K562 (cell line): ENCODE measurements around the gene RYK. TPM values are rescaled to one million over a fixed set of nuclear protein-coding genes. Genes with fewer than 3 reads are reported as not detected.

Experiments
- ATAC-seq: fragments of 200-7000 bp; cut with Tn5 transposase; 3 replicates; pipeline ENCODE4 v1.9.1; 2020; ENCODE audit warnings: moderate library complexity
- BruUV-seq: library from RNA; stranded (reverse); fragments of 400-500 nt; replicated peaks from 2 replicates; lab custom pipeline; 2021; lab: Mats Ljungman, UMichigan
- CTCF ChIA-PET: fragments of 300-600 bp; formaldehyde crosslinking; extraction: SDS; loops from one replicate; lab custom pipeline; 2021; ENCODE audit warnings: low intra/inter-chr PET ratio; lab: Yijun Ruan, JAX
- POLR2A ChIA-PET: fragments of 300-600, 350-650 bp; sonication (Branson Sonifier 250); formaldehyde crosslinking; extraction: SDS; loops from one replicate; lab custom pipeline; 2021; ENCODE audit warnings: antibody characterized with exemption, inconsistent platforms; lab: Yijun Ruan, JAX
- DNase-seq, 4 experiments: peaks; one replicate each; pipeline versions ENCODE4 v3.0.0 to v3.0.0-alpha.2; 2011 to 2018; ENCODE audit warnings: low spot score in 3 of 4, mixed read lengths in 3 of 4; ENCODE audit errors: extremely low read depth in 1 of 4
- FAIRE-seq: peaks from 2 replicates; lab custom pipeline; 2011; peaks lifted over from hg19 to GRCh38; lab: Jason Lieb, UNC
- H2AFZ ChIP-seq: 2 replicates; pipeline ENCODE4 v1.6.0; 2011; ENCODE audit warnings: low read depth, low read length, control low read depth, inconsistent platforms
- H3K27ac ChIP-seq: fragments of 200-600 bp; 3 replicates; pipeline ENCODE4 v1.8.0; 2011; ENCODE audit warnings: low read depth, mild to moderate bottlenecking, control low read depth, inconsistent platforms, low read length, moderate library complexity, mixed read lengths; ENCODE audit errors: extremely low read depth
- H3K27me3 ChIP-seq, 2 experiments: fragments of 300-600 bp in 1 of 2; 2 replicates in 1 of 2; 3 replicates in 1 of 2; pipeline versions ENCODE4 v1.6.0 to v1.8.0; 2011; ENCODE audit warnings: inconsistent platforms in 2 of 2, low read length in 2 of 2, mild to moderate bottlenecking in 1 of 2, mixed read lengths in 1 of 2, moderate library complexity in 1 of 2; ENCODE audit not compliant: control insufficient read depth in 2 of 2, insufficient read depth in 2 of 2
- H3K36me3 ChIP-seq: fragments of 300-600 bp; 3 replicates; pipeline ENCODE4 v1.8.0; 2011; ENCODE audit warnings: mild to moderate bottlenecking, low read length, inconsistent platforms; ENCODE audit not compliant: control insufficient read depth, insufficient read depth
- H3K4me1 ChIP-seq, 2 experiments: fragments of 200-600 bp in 1 of 2; replicated peaks in 1 of 2; 2 replicates in 1 of 2; 3 replicates in 1 of 2; pipeline versions ENCODE4 v1.5.1 to v1.8.0; 2011; ENCODE audit warnings: inconsistent platforms in 2 of 2, low read length in 2 of 2, mild to moderate bottlenecking in 1 of 2, mixed read lengths in 1 of 2, moderate library complexity in 1 of 2; ENCODE audit not compliant: control insufficient read depth in 2 of 2, insufficient read depth in 2 of 2
- H3K4me2 ChIP-seq: 2 replicates; pipeline ENCODE4 v1.6.1; 2011; ENCODE audit warnings: low read length, control low read depth, inconsistent platforms, mixed read lengths; ENCODE audit not compliant: insufficient read depth
- H3K4me3 ChIP-seq: fragments of 200-600 bp; sonication (generic), shearing (Covaris generic); 2 replicates; pipeline ENCODE4 v1.5.1; 2016; ENCODE audit warnings: control low read depth, inconsistent platforms
- H3K79me2 ChIP-seq: fragments of 200-600 bp; 3 replicates; pipeline ENCODE4 v1.8.0; 2011; ENCODE audit warnings: low read length, inconsistent platforms; ENCODE audit not compliant: control insufficient read depth, insufficient read depth
- H3K9ac ChIP-seq, 2 experiments: 2 replicates each; pipeline versions ENCODE4 v1.6.0 to v1.6.1; 2011; ENCODE audit warnings: low read depth in 2 of 2, low read length in 2 of 2, control low read depth in 1 of 2, inconsistent platforms in 1 of 2, mild to moderate bottlenecking in 1 of 2, mixed read lengths in 1 of 2; ENCODE audit not compliant: insufficient read depth in 1 of 2
- H3K9me1 ChIP-seq: one replicate; pipeline ENCODE4 v1.6.0; 2011; ENCODE audit warnings: inconsistent platforms, mild to moderate bottlenecking, low read length, moderate library complexity; ENCODE audit not compliant: control insufficient read depth, insufficient read depth
- H3K9me3 ChIP-seq: replicated peaks from 2 replicates; pipeline ENCODE4 v1.5.1; 2011; ENCODE audit warnings: low read depth, low read length, inconsistent platforms; ENCODE audit not compliant: control insufficient read depth, insufficient read depth
- H4K20me1 ChIP-seq: replicated peaks from 2 replicates; pipeline ENCODE4 v1.6.1; 2011; ENCODE audit warnings: low read length, inconsistent platforms, mixed read lengths; ENCODE audit not compliant: control insufficient read depth, insufficient read depth
- EP300 ChIP-seq: IDR thresholded peaks from 2 replicates; pipeline ENCODE4 v1.6.1; 2012; ENCODE audit warnings: low read length, improper control_type of control experiment
- FOXJ3 ChIP-seq: sonication (generic); formaldehyde crosslinking; IDR thresholded peaks from 2 replicates; pipeline ENCODE4 v1.4.0; 2020; ENCODE audit warnings: mild to moderate bottlenecking, missing genetic modification reagents
- GABPB1 ChIP-seq: sonication (generic); formaldehyde crosslinking; IDR thresholded peaks from 2 replicates; pipeline ENCODE4 v1.8.0; 2022; ENCODE audit warnings: mild to moderate bottlenecking, missing genetic modification reagents
- NONO ChIP-seq, 2 experiments: fragments of 200-400 bp in 1 of 2; fragments of 450-650 bp in 1 of 2; formaldehyde crosslinking in 1 of 2; IDR thresholded peaks; 2 replicates each; pipeline ENCODE4 v1.6.1; 2017; ENCODE audit warnings: low read depth in 2 of 2, mild to moderate bottlenecking in 2 of 2, moderate library complexity in 2 of 2, low read length in 1 of 2
- YBX1 ChIP-seq: fragments of 450-650 bp; IDR thresholded peaks from 2 replicates; pipeline ENCODE4 v1.7.1; 2016; ENCODE audit warnings: mild to moderate bottlenecking
- WGBS: fragments of 100-300 bp; shearing (Covaris generic); methylation state at CpG from one replicate; pipeline ENCODE4 v1.1.6; 2016; ENCODE audit warnings: low coverage, mixed read lengths; ENCODE audit not compliant: insufficient coverage; ENCODE audit errors: missing lambda C conversion rate; 5-methylcytosine and 5-hydroxymethylcytosine counted together
- in situ Hi-C: fragments of 300-500 bp; cut with MboI; formaldehyde crosslinking; loops from 4 replicates; pipeline ENCODE4 v1.15.0; 2018; ENCODE audit warnings: inconsistent platforms, mixed read lengths
- intact Hi-C: fragments of 100-400 bp; cut with micrococcal nuclease; formaldehyde crosslinking; loops from 2 replicates; pipeline ENCODE4 v1.14.2; 2022
- polyA plus RNA-seq, 8 experiments: library from polyadenylated mRNA; depleted of rRNA in 4 of 8; stranded (reverse) in 5 of 8; unstranded in 3 of 8; fragments of >200 nt; fragmentation: Nextera tagmentation in 2 of 8; fragmentation: Illumina TruSeq in 1 of 8; extraction: Ambion mirVana in 2 of 8; extraction: Trizol in 1 of 8; gene quantifications; 2 replicates each; pipeline versions ENCODE4 v1.2.1 to v1.2.3, GENCODE V29; 2011 to 2014; ENCODE audit warnings: inconsistent platforms in 1 of 8, missing spikeins in 1 of 8
- total RNA-seq, 7 experiments: library from RNA; depleted of rRNA in 6 of 7; stranded (reverse); fragments of >200 nt in 6 of 7; fragmentation: Illumina TruSeq in 2 of 7; extraction: Trizol in 2 of 7; gene quantifications; 2 replicates each; pipeline versions ENCODE4 v1.2.1 to v1.2.3, GENCODE V29; 2011 to 2021; ENCODE audit warnings: low replicate concordance in 1 of 7
- TF ChIP-seq, protein P1 (sequence below): fragments of 250-450 bp; sonication (Bioruptor Pico); IDR thresholded peaks from 2 replicates; pipeline ENCODE4 v1.4.0; 2020; ENCODE audit warnings: borderline replicate concordance
- TF ChIP-seq, protein P2 (sequence below), 2 experiments: IDR thresholded peaks; 2 replicates each; pipeline ENCODE4 v1.6.1; 2012; ENCODE audit warnings: improper control_type of control experiment in 2 of 2, low read depth in 2 of 2, low read length in 2 of 2, borderline replicate concordance in 1 of 2
- TF ChIP-seq, protein P3 (sequence below): IDR thresholded peaks from 3 replicates; pipeline ENCODE4 v1.6.1; 2011; ENCODE audit warnings: borderline replicate concordance, mild to moderate bottlenecking, moderate library complexity; ENCODE audit not compliant: insufficient read length; ENCODE audit errors: extremely low read depth
- TF ChIP-seq, protein P4 (sequence below): fragments of 250-450 bp; sonication (Bioruptor Pico); IDR thresholded peaks from 2 replicates; pipeline ENCODE4 v1.8.0; 2021; ENCODE audit warnings: moderate library complexity, mild to moderate bottlenecking, inconsistent platforms
- TF ChIP-seq, protein P5 (sequence below), 2 experiments: fragments of 200-800 bp in 1 of 2; sonication (Bioruptor generic) in 1 of 2; sonication (generic) in 1 of 2; formaldehyde crosslinking in 1 of 2; IDR thresholded peaks in 1 of 2; conservative IDR thresholded peaks in 1 of 2; 2 replicates each; pipeline versions ENCODE4 v1.5.0 to v1.6.1; 2016 to 2020; ENCODE audit warnings: missing compliant biosample characterization in 1 of 2, missing genetic modification characterization in 1 of 2, missing genetic modification reagents in 1 of 2

The RYK gene
- total and polyA plus RNA-seq, 9 of the 15 experiments (the other 6 are each of a cell fraction or from before 2014, with no cell fraction given): 4.2 to 29.5 (median 16.6) TPM

DNA sequence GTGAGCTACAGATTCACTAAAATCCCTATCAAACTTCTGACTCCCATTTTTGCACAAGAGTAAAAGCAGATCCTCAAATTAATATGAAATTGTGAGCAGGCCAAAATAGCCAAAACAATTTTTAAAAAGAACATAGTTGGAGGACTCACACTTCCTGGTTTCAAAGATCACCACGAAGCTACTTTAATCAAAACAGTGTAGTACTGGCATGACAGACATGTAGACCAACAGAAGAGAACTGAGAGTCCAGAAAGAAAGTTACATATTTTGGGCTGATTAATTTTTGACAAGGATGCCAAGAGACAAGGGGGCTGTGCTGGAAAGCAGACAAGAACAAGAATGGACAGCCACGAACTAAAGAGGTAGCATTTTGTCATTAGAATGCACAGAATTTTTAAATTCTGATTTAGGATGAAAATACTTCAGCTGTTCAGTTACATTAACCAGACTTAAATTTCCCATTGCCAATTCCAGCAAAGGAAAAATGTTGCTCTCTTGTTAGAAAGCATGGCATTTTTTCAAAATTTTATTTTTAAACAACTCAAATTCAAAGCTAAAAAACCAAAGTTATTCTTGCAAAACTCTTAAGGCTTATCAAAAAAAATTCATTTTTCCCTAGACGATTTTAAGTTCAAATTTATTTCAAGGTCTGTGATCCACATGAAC is 14.0 kb downstream of the RYK start (continued):
- TF ChIP-seq, protein P1, sequence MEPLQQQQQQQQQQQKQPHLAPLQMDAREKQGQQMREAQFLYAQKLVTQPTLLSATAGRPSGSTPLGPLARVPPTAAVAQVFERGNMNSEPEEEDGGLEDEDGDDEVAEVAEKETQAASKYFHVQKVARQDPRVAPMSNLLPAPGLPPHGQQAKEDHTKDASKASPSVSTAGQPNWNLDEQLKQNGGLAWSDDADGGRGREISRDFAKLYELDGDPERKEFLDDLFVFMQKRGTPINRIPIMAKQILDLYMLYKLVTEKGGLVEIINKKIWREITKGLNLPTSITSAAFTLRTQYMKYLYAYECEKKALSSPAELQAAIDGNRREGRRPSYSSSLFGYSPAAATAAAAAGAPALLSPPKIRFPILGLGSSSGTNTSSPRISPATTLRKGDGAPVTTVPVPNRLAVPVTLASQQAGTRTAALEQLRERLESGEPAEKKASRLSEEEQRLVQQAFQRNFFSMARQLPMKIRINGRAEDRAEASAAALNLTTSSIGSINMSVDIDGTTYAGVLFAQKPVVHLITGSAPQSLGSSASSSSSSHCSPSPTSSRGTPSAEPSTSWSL: no peak
- no peak for TF ChIP-seq GABPB1 (CRISPR knock-in tag)

DNA sequence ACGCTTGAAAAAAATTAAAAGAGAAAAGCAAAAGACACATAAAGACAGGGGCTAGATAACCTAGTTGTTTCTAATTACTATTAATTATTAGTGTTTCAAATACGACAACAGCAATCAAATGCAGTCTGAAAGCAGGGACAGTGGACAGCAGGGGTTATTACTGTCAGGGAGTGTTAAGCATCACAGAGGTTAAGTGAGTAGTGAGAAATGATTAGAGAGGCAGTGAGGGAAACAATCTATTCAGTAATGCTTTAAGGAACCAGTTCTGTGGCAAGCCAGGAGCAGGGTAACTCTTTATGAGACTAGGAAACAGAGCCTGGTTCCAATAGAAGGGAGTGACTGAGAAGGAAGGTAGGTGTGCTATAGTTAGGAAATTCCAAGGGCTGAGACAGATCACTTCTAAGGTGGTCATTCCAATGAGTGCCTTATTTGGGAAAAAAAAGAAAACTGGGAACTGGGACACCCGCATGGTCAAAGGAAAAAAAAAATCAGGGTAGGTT is 15.0 kb downstream of the RYK start:
- whole genome bisulfite sequencing: 85% methylated on average over 2 of the region's 3 CpGs
- TF ChIP-seq, protein P2, sequence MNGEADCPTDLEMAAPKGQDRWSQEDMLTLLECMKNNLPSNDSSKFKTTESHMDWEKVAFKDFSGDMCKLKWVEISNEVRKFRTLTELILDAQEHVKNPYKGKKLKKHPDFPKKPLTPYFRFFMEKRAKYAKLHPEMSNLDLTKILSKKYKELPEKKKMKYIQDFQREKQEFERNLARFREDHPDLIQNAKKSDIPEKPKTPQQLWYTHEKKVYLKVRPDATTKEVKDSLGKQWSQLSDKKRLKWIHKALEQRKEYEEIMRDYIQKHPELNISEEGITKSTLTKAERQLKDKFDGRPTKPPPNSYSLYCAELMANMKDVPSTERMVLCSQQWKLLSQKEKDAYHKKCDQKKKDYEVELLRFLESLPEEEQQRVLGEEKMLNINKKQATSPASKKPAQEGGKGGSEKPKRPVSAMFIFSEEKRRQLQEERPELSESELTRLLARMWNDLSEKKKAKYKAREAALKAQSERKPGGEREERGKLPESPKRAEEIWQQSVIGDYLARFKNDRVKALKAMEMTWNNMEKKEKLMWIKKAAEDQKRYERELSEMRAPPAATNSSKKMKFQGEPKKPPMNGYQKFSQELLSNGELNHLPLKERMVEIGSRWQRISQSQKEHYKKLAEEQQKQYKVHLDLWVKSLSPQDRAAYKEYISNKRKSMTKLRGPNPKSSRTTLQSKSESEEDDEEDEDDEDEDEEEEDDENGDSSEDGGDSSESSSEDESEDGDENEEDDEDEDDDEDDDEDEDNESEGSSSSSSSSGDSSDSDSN (IDR thresholded peaks at IDR 0.05; ENCODE audit: borderline replicate concordance in 1 of 2, low read depth in 2 of 2, low read length in 2 of 2): no peak
- TF ChIP-seq, protein P3, sequence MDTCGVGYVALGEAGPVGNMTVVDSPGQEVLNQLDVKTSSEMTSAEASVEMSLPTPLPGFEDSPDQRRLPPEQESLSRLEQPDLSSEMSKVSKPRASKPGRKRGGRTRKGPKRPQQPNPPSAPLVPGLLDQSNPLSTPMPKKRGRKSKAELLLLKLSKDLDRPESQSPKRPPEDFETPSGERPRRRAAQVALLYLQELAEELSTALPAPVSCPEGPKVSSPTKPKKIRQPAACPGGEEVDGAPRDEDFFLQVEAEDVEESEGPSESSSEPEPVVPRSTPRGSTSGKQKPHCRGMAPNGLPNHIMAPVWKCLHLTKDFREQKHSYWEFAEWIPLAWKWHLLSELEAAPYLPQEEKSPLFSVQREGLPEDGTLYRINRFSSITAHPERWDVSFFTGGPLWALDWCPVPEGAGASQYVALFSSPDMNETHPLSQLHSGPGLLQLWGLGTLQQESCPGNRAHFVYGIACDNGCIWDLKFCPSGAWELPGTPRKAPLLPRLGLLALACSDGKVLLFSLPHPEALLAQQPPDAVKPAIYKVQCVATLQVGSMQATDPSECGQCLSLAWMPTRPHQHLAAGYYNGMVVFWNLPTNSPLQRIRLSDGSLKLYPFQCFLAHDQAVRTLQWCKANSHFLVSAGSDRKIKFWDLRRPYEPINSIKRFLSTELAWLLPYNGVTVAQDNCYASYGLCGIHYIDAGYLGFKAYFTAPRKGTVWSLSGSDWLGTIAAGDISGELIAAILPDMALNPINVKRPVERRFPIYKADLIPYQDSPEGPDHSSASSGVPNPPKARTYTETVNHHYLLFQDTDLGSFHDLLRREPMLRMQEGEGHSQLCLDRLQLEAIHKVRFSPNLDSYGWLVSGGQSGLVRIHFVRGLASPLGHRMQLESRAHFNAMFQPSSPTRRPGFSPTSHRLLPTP: no peak
- TF ChIP-seq YBX1: no peak
- no peak for TF ChIP-seq FOXJ3 (CRISPR knock-in tag)
- TF ChIP-seq, protein P4, sequence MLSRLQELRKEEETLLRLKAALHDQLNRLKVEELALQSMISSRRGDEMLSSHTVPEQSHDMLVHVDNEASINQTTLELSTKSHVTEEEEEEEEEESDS (CRISPR knock-in tag): no peak
- no peak for TF ChIP-seq NONO (IDR thresholded peaks at IDR 0.05; ENCODE audit: low read depth in 2 of 2, low read length in 1 of 2)
- no peak for TF ChIP-seq EP300
- TF ChIP-seq, protein P5, sequence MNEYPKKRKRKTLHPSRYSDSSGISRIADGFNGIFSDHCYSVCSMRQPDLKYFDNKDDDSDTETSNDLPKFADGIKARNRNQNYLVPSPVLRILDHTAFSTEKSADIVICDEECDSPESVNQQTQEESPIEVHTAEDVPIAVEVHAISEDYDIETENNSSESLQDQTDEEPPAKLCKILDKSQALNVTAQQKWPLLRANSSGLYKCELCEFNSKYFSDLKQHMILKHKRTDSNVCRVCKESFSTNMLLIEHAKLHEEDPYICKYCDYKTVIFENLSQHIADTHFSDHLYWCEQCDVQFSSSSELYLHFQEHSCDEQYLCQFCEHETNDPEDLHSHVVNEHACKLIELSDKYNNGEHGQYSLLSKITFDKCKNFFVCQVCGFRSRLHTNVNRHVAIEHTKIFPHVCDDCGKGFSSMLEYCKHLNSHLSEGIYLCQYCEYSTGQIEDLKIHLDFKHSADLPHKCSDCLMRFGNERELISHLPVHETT (CRISPR knock-in tag; conservative IDR thresholded peaks at IDR 0.05 in 1 of 2, IDR thresholded peaks at IDR 0.05 in 1 of 2): no peak

More for the DNA sequence above, 15.0 kb downstream of the RYK start:
- Histone ChIP-seq H3K27ac (no peak overlapping the region), H3K9me3 (no peaks in the 10 kb centered on the region), H4K20me1 (peaks cover 11% of the 10 kb centered on the region), H3K9ac (no peak overlapping the region), H2AFZ (no peak overlapping the region), H3K4me1 (peaks cover 0 to 11% of the 10 kb centered on the region in 2 experiments; a peak in 3 of 5 replicates), H3K27me3 (no peaks in the 10 kb centered on the region), H3K79me2 (peaks cover 92% of the 10 kb centered on the region), H3K4me2 (no peak overlapping the region), H3K9me1 (no peaks in the 10 kb centered on the region), H3K36me3 (no peaks in the 10 kb centered on the region), H3K4me3 (no peak overlapping the region)
- no peak for ATAC-seq
- CTCF ChIA-PET: interaction anchor here (0.7 kb wide), 1 partner anchor 14 kb away, joined by 4 read pairs; no protein-coding TSS in a partner anchor
- in situ Hi-C loops (no loop called here), intact Hi-C loops (no loop called here)
- no TSS peak for BruUV-seq
- FAIRE-seq: no peak
- no peak for DNase-seq
- POLR2A ChIA-PET: no interaction called here
